Nephron progenitor cell (in vitro differentiated cells): ENCODE results near the gene SH3BP5.

Experiments
- DNase-seq: peaks from one replicate; pipeline ENCODE4 v3.0.0; 2021
- H3K27ac Mint-ChIP-seq: 2 replicates; pipeline ENCODE4 v1.8.0; 2021; ENCODE audit warnings: mild to moderate bottlenecking, moderate library complexity, mixed read lengths
- H3K27me3 Mint-ChIP-seq: 2 replicates; pipeline ENCODE4 v1.8.0; 2021; ENCODE audit warnings: mild to moderate bottlenecking, low read depth, mixed read lengths; ENCODE audit not compliant: poor library complexity
- H3K36me3 Mint-ChIP-seq: 2 replicates; pipeline ENCODE4 v1.8.0; 2021; ENCODE audit warnings: low read depth, mixed read lengths
- H3K4me1 Mint-ChIP-seq: 2 replicates; pipeline ENCODE4 v1.8.0; 2021; ENCODE audit warnings: mixed read lengths
- H3K4me3 Mint-ChIP-seq: 2 replicates; pipeline ENCODE4 v1.8.0; 2021; ENCODE audit warnings: mild to moderate bottlenecking, moderate library complexity, mixed read lengths
- H3K9me3 Mint-ChIP-seq: 2 replicates; pipeline ENCODE4 v1.8.0; 2021; ENCODE audit warnings: mild to moderate bottlenecking, moderate library complexity, mixed read lengths
- CTCF ChIP-seq: fragments of 200-600 bp; sonication (generic); IDR thresholded peaks from 2 replicates; pipeline ENCODE4 v1.5.0; 2021; ENCODE audit warnings: antibody characterized with exemption

The SH3BP5 gene

GRCh38 chr3:15284121-15284889 is 48.1 kb downstream of the SH3BP5 start:
- no peaks in the 10 kb centered on the region for H3K36me3 Mint-ChIP-seq
- H3K4me3 Mint-ChIP-seq, result no peak overlapping the region
- H3K27ac Mint-ChIP-seq, result no peak overlapping the region
- no peak for TF ChIP-seq CTCF
- peaks cover 12% of the 10 kb centered on the region for H3K27me3 Mint-ChIP-seq
- H3K9me3 Mint-ChIP-seq, result no peaks in the 10 kb centered on the region
- H3K4me1 Mint-ChIP-seq, result peaks cover 7% of the 10 kb centered on the region
- DNase-seq, result no peak

GRCh38 chr3:15283702-15284101 is 48.7 kb downstream of the SH3BP5 start:
- no peak for DNase-seq
- Mint-ChIP-seq H3K9me3 (no peaks in the 10 kb centered on the region), H3K4me1 (peaks cover 7% of the 10 kb centered on the region), H3K27me3 (peaks cover 8% of the 10 kb centered on the region), H3K36me3 (no peaks in the 10 kb centered on the region), H3K4me3 (no peak overlapping the region), H3K27ac (no peak overlapping the region)
- TF ChIP-seq CTCF, result no peak

GRCh38 chr3:15281817-15282216 is 50.6 kb downstream of the SH3BP5 start:
- peaks cover 20% of the 10 kb centered on the region for H3K4me1 Mint-ChIP-seq
- H3K27ac Mint-ChIP-seq, result no peak overlapping the region
- no peaks in the 10 kb centered on the region for H3K36me3 Mint-ChIP-seq
- no peak overlapping the region for H3K4me3 Mint-ChIP-seq
- peaks cover 6% of the 10 kb centered on the region for H3K27me3 Mint-ChIP-seq
- no peak for DNase-seq
- no peaks in the 10 kb centered on the region for H3K9me3 Mint-ChIP-seq
- TF ChIP-seq CTCF, result no peak

GRCh38 chr3:15280853-15281532 is 51.4 kb downstream of the SH3BP5 start:
- H3K36me3 Mint-ChIP-seq, result no peaks in the 10 kb centered on the region
- DNase-seq, result no peak
- peaks cover 6% of the 10 kb centered on the region for H3K27me3 Mint-ChIP-seq
- H3K9me3 Mint-ChIP-seq, result no peaks in the 10 kb centered on the region
- H3K4me3 Mint-ChIP-seq, result no peak overlapping the region
- H3K4me1 Mint-ChIP-seq, result peaks cover 20% of the 10 kb centered on the region
- peak overlapping the region; percentile 57 for H3K27ac Mint-ChIP-seq
- no peak for TF ChIP-seq CTCF

GRCh38 chr3:15279671-15280402 is 52.5 kb downstream of the SH3BP5 start:
- H3K4me3 Mint-ChIP-seq, result no peak overlapping the region
- H3K27me3 Mint-ChIP-seq, result peaks cover 4% of the 10 kb centered on the region
- no peak for DNase-seq
- no peak for TF ChIP-seq CTCF
- no peak overlapping the region for H3K27ac Mint-ChIP-seq
- H3K9me3 Mint-ChIP-seq, result no peaks in the 10 kb centered on the region
- H3K4me1 Mint-ChIP-seq, result peaks cover 20% of the 10 kb centered on the region
- H3K36me3 Mint-ChIP-seq, result no peaks in the 10 kb centered on the region
